Spleen (tissue), 11 donors: Measurements from ENCODE around the gene PROM2. TPM values are rescaled to one million over a fixed set of nuclear protein-coding genes. Genes with fewer than 3 reads are reported as not detected.

Experiments
- DNase-seq: peaks from one replicate; pipeline ENCODE4 v3.0.0-alpha.2; 2020
- H3K27ac ChIP-seq, 8 donors: fragments of 200-600 bp; sonication (generic) in 7 of 8; 1 replicate in 4 of 8; 2 replicates in 4 of 8; pipeline versions ENCODE4 v1.5.0 to v1.8.0; 2016 to 2021; ENCODE audit warnings: inconsistent platforms in 4 of 8, mild to moderate bottlenecking in 4 of 8, moderate library complexity in 1 of 8
- H3K27me3 ChIP-seq, 7 donors: fragments of 200-600 bp; sonication (generic) in 6 of 7; replicated peaks in 1 of 7; 1 replicate in 4 of 7; 2 replicates in 3 of 7; pipeline versions ENCODE4 v1.5.0 to v1.8.0; 2016 to 2021; ENCODE audit warnings: inconsistent platforms in 3 of 7, mild to moderate bottlenecking in 1 of 7
- H3K36me3 ChIP-seq, 6 donors: fragments of 200-600 bp; sonication (generic) in 5 of 6; 1 replicate in 4 of 6; 2 replicates in 2 of 6; pipeline versions ENCODE4 v1.5.0 to v1.8.0; 2016 to 2021; ENCODE audit warnings: inconsistent platforms in 2 of 6
- H3K4me1 ChIP-seq, 6 donors: fragments of 200-600 bp; sonication (generic) in 5 of 6; 1 replicate in 3 of 6; 2 replicates in 3 of 6; pipeline versions ENCODE4 v1.5.0 to v1.8.0; 2016 to 2021; ENCODE audit warnings: inconsistent platforms in 3 of 6
- H3K4me3 ChIP-seq, 8 donors: fragments of 200-600 bp; sonication (generic) in 7 of 8; 1 replicate in 4 of 8; 2 replicates in 4 of 8; pipeline versions ENCODE4 v1.5.0 to v1.8.0; 2016 to 2021; ENCODE audit warnings: inconsistent platforms in 4 of 8, mild to moderate bottlenecking in 4 of 8, moderate library complexity in 2 of 8
- H3K9me3 ChIP-seq, 8 donors: fragments of 200-600 bp; sonication (generic) in 7 of 8; 1 replicate in 4 of 8; 2 replicates in 4 of 8; pipeline versions ENCODE4 v1.5.0 to v1.8.0; 2016 to 2021; ENCODE audit warnings: inconsistent platforms in 4 of 8
- POLR2A ChIP-seq, 3 donors: fragments of 450-650 bp; IDR thresholded peaks; one replicate each; pipeline ENCODE4 v1.5.1; 2017; ENCODE audit warnings: antibody characterized with exemption in 3 of 3, mild to moderate bottlenecking in 1 of 3
- POLR2AphosphoS5 ChIP-seq, 3 donors: sonication (generic); formaldehyde crosslinking; IDR thresholded peaks; one replicate each; pipeline ENCODE4 v1.5.1; 2017; ENCODE audit warnings: antibody characterized with exemption in 3 of 3
- WGBS, 5 donors: extraction: QIAGEN DNeasy Blood & Tissue Kit in 3 of 5; methylation state at CpG; one replicate each; pipeline versions ENCODE4 v1.1.5 to v1.1.7; 2013 to 2018; 5-methylcytosine and 5-hydroxymethylcytosine counted together
- intact Hi-C: fragments of 100-400 bp; cut with DNase I; formaldehyde crosslinking; loops from one replicate; pipeline ENCODE4 v1.15.0; 2023; ENCODE audit warnings: low total_unique reads
- polyA plus RNA-seq, 3 donors: library from polyadenylated mRNA; stranded (reverse); fragments of 200-250 nt; gene quantifications; one replicate each; pipeline ENCODE4 v1.2.1, GENCODE V29; 2013
- total RNA-seq, 7 donors: library from RNA; depleted of rRNA in 3 of 7; stranded (reverse); fragments of >200 nt in 3 of 7; fragmentation: NEBNext Ultra II Directional in 4 of 7; extraction: Animal tissue kit (Norgen Biotek cat#: 25700) in 4 of 7; gene quantifications; one replicate each; pipeline versions ENCODE4 v1.1.0 to v1.2.1, GENCODE V29; 2016 to 2021
- TF ChIP-seq, protein P1 (sequence below), 11 experiments: fragments of 200-600 bp in 7 of 11; fragments of 450-650 bp in 4 of 11; sonication (generic) in 4 of 11; IDR thresholded peaks in 8 of 11; conservative IDR thresholded peaks in 3 of 11; 1 replicate in 7 of 11; 2 replicates in 4 of 11; pipeline versions ENCODE4 v1.4.0 to v1.8.0; 2016 to 2021; ENCODE audit warnings: antibody characterized with exemption in 11 of 11, inconsistent platforms in 4 of 11, mild to moderate bottlenecking in 1 of 11
- donor health status: healthy with polysubstance abuse.
- donor health status: DM: no; HTN: no; CAD: no; lungs with moderate emphysema.
- donor health status: DM: no; HTN: no; CAD: no.
- donor health status: Bipolar disorder and iron deficiency.
- donor health status: healthy.
- donor health status: DM: no; HTN: no; CAD: no.
- donor health status: DM: yes; HTN: yes; CAD: no.

Gene PROM2
- total and polyA plus RNA-seq, 10 donors = 0.21 to 4.9 (median 1.4) TPM

DNA sequence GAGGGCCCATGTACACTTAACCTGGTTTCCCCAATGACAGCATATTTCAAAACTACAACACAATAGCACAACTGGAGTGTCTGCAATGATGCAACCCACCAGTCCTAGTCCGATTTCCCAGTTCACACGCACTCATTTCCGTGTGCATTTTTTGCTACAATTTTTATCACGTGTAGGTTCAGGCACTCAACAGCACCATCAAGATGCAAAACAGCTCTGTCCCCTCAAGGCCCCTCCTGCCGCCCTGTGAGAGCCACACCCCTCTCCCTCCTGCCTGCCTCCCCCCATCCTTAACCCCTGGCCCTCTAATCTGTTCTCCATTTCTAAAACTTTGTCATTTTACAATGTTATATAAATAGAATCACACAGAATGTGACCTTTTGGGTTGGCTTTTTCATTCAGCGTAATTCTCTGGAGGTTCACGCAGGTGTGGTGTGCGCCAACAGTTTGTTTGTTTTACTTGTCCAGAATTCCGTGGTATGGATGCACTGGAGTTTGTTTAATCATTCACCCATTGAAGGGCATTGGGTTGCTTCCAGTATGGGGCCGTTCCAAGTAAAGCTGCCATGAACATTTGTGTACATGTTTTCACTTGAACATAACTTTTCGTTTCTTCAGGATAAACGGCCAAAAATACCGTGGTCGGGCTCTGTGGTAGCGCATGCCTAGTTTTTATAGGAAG, 31.3 kb downstream of the PROM2 start:
- no peak for TF ChIP-seq POLR2A (IDR thresholded peaks at IDR 0.05)
- TF ChIP-seq, protein P1, sequence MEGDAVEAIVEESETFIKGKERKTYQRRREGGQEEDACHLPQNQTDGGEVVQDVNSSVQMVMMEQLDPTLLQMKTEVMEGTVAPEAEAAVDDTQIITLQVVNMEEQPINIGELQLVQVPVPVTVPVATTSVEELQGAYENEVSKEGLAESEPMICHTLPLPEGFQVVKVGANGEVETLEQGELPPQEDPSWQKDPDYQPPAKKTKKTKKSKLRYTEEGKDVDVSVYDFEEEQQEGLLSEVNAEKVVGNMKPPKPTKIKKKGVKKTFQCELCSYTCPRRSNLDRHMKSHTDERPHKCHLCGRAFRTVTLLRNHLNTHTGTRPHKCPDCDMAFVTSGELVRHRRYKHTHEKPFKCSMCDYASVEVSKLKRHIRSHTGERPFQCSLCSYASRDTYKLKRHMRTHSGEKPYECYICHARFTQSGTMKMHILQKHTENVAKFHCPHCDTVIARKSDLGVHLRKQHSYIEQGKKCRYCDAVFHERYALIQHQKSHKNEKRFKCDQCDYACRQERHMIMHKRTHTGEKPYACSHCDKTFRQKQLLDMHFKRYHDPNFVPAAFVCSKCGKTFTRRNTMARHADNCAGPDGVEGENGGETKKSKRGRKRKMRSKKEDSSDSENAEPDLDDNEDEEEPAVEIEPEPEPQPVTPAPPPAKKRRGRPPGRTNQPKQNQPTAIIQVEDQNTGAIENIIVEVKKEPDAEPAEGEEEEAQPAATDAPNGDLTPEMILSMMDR (IDR thresholded peaks at IDR 0.05 in 8 of 11, conservative IDR thresholded peaks at IDR 0.05 in 3 of 11) = no peak
- no peak for TF ChIP-seq POLR2AphosphoS5 (IDR thresholded peaks at IDR 0.05)
- H3K4me1 ChIP-seq = no peaks in the 10 kb centered on the region
- intact Hi-C loops = no loop called here
- H3K27ac ChIP-seq = no peak overlapping the region
- H3K27me3 ChIP-seq = peaks cover 0 to 14% (median 0%) of the 10 kb centered on the region in 7 donors
- H3K9me3 ChIP-seq = no peaks in the 10 kb centered on the region
- no peaks in the 10 kb centered on the region for H3K36me3 ChIP-seq
- 75 to 88% (median 84%) methylated on average over 15 of the region's 15 CpGs for WGBS, 5 donors
- no peak for DNase-seq
- no peak overlapping the region for H3K4me3 ChIP-seq

- 85 to 93% (median 88%) methylated on average over 9 to 10 of the region's 10 CpGs for WGBS, 5 donors
- intact Hi-C loops = no loop called here
- H3K27me3 ChIP-seq = peaks cover 0 to 9% (median 0%) of the 10 kb centered on the region in 7 donors
- H3K9me3 ChIP-seq = no peaks in the 10 kb centered on the region
- no peaks in the 10 kb centered on the region for H3K4me1 ChIP-seq
- H3K4me3 ChIP-seq = no peak overlapping the region
- H3K36me3 ChIP-seq = no peaks in the 10 kb centered on the region
- no peak overlapping the region for H3K27ac ChIP-seq
- TF ChIP-seq, protein P1 (IDR thresholded peaks at IDR 0.05 in 8 of 11, conservative IDR thresholded peaks at IDR 0.05 in 3 of 11) = no peak
- no peak for TF ChIP-seq POLR2AphosphoS5 (IDR thresholded peaks at IDR 0.05)
- TF ChIP-seq POLR2A (IDR thresholded peaks at IDR 0.05) = no peak
- no peak for DNase-seq
Observed at GRCh38 chr2:95306336-95306895, 32.2 kb downstream of the PROM2 start.

DNA sequence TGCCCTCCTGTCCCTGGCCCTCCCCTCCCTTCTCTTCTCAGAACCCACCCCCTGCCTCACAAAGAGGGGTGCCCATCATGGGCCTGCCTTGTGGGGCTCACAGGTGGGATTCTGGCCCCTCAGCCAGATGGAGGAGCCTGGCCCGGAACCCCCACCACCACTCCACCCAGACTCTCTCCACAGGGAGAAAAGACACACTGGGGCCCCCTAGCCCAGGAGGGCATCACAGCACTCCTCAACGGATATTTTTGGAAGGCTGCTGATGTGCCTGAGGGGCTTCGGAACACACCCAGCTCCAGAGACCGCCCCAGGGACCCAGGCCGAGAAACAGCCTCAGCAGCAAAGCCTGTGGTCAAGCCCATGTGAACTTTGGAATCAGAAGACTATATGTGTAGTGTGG, 32.8 kb downstream of the PROM2 start:
- no peak for TF ChIP-seq POLR2AphosphoS5 (IDR thresholded peaks at IDR 0.05)
- TF ChIP-seq POLR2A (IDR thresholded peaks at IDR 0.05) = no peak
- TF ChIP-seq, protein P1 (IDR thresholded peaks at IDR 0.05 in 8 of 11, conservative IDR thresholded peaks at IDR 0.05 in 3 of 11) = no peak
- intact Hi-C loops = no loop called here
- no peak overlapping the region for H3K27ac ChIP-seq
- peaks cover 0 to 9% (median 0%) of the 10 kb centered on the region in 7 donors for H3K27me3 ChIP-seq
- no peaks in the 10 kb centered on the region for H3K9me3 ChIP-seq
- no peak overlapping the region for H3K4me3 ChIP-seq
- no peaks in the 10 kb centered on the region for H3K4me1 ChIP-seq
- DNase-seq = no peak
- 83 to 91% (median 89%) methylated on average over 4 to 5 of the region's 5 CpGs for WGBS, 5 donors
- no peaks in the 10 kb centered on the region for H3K36me3 ChIP-seq

DNA sequence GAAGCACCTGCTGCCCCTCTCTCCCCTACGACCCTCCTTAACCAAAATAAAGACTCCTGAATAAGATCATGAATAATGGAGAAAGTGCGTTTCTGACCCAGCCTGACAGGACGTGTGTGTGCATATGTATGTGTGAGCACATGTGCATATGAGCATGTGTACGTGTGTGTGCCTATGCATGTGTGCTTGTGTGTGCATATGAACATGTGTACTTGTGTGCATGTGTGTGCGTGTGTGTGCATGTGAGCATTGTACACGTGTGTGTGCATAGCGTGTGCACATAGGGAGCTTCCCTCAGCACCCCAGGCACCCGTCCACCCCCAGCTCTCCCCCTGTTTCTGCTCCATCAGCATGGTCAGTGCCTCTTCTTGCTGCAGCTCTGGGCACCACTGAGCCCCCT, 33.6 kb downstream of the PROM2 start:
- Histone ChIP-seq H3K36me3 (no peaks in the 10 kb centered on the region), H3K9me3 (no peaks in the 10 kb centered on the region), H3K4me3 (no peak overlapping the region), H3K27me3 (peaks cover 0 to 3% (median 0%) of the 10 kb centered on the region in 7 donors), H3K4me1 (no peaks in the 10 kb centered on the region), H3K27ac (no peak overlapping the region)
- 72 to 85% (median 76%) methylated on average over 5 to 8 of the region's 8 CpGs for WGBS, 5 donors
- TF ChIP-seq, protein P1 (IDR thresholded peaks at IDR 0.05 in 8 of 11, conservative IDR thresholded peaks at IDR 0.05 in 3 of 11) = no peak
- no peak for TF ChIP-seq POLR2AphosphoS5 (IDR thresholded peaks at IDR 0.05)
- no peak for TF ChIP-seq POLR2A (IDR thresholded peaks at IDR 0.05)
- no peak for DNase-seq
- intact Hi-C loops = no loop called here
